Gastrocnemius medialis (tissue), 4 donors: ENCODE results near the gene KRT23. TPM values are rescaled to one million over a fixed set of nuclear protein-coding genes. Genes with fewer than 3 reads are reported as not detected.
"Not testable (repeated sequence)": the region's sequence is repeated elsewhere in the genome, so short reads cannot be mapped to it uniquely, and the experiment has no call there.

ENCODE experiments used
- ATAC-seq, 2 donors: fragments of 150-250 bp; one replicate each; pipeline ENCODE4 v1.9.1; 2016
- DNase-seq, 2 donors: peaks; one replicate each; pipeline ENCODE4 v3.0.0-alpha.2; 2019
- H3K27ac ChIP-seq, 4 donors: fragments of 200-600 bp; sonication (generic); 1 replicate in 1 of 4; 2 replicates in 3 of 4; pipeline ENCODE4 v1.5.1; 2016 to 2018; ENCODE audit warnings: mild to moderate bottlenecking in 2 of 4, moderate library complexity in 1 of 4
- H3K27me3 ChIP-seq, 3 donors: fragments of 200-600 bp; sonication (generic) in 2 of 3; 1 replicate in 1 of 3; 2 replicates in 2 of 3; pipeline versions ENCODE4 v1.5.1 to v1.6.0; 2016 to 2019; ENCODE audit warnings: mild to moderate bottlenecking in 1 of 3, moderate library complexity in 1 of 3
- H3K36me3 ChIP-seq, 2 donors: fragments of 200-600 bp; sonication (generic) in 1 of 2; one replicate each; pipeline ENCODE4 v1.5.1; 2017 to 2018
- H3K4me1 ChIP-seq, 2 donors: fragments of 200-600 bp; sonication (generic) in 1 of 2; one replicate each; pipeline ENCODE4 v1.5.1; 2016 to 2017; ENCODE audit warnings: mild to moderate bottlenecking in 2 of 2
- H3K4me3 ChIP-seq, 4 donors: fragments of 200-600 bp; sonication (generic) in 3 of 4; 1 replicate in 1 of 4; 2 replicates in 3 of 4; pipeline ENCODE4 v1.5.1; 2016 to 2019; ENCODE audit warnings: mild to moderate bottlenecking in 2 of 4
- H3K9me3 ChIP-seq, 3 donors: fragments of 200-600 bp; sonication (generic) in 2 of 3; 1 replicate in 1 of 3; 2 replicates in 2 of 3; pipeline ENCODE4 v1.5.1; 2016 to 2019
- CTCF ChIP-seq, 5 experiments: fragments of 450-650 bp in 3 of 5; fragments of 200-600 bp in 2 of 5; sonication (generic) in 2 of 5; IDR thresholded peaks in 4 of 5; conservative IDR thresholded peaks in 1 of 5; 1 replicate in 4 of 5; 2 replicates in 1 of 5; pipeline ENCODE4 v1.5.1; 2016 to 2019; ENCODE audit warnings: antibody characterized with exemption in 5 of 5, mild to moderate bottlenecking in 3 of 5, moderate library complexity in 3 of 5
- POLR2A ChIP-seq, 2 donors: fragments of 450-650 bp; IDR thresholded peaks; one replicate each; pipeline ENCODE4 v1.6.1; 2017; ENCODE audit warnings: antibody characterized with exemption in 2 of 2, mild to moderate bottlenecking in 2 of 2, moderate library complexity in 2 of 2
- in situ Hi-C, 4 donors: fragments of 200-750 bp; cut with MboI; loops; one replicate each; pipeline versions ENCODE4 v1.15.0 to v1.8.0; 2017; ENCODE audit warnings: low sequenced_read_pairs in 4 of 4
- intact Hi-C: fragments of 100-400 bp; cut with DNase I; formaldehyde crosslinking; loops from one replicate; pipeline ENCODE4 v1.15.1; 2023; ENCODE audit warnings: low total_unique reads
- total RNA-seq, 4 donors: library from RNA; depleted of rRNA; stranded (reverse); fragments of >200 nt; gene quantifications; one replicate each; pipeline versions ENCODE4 v1.1.0 to v1.2.3, GENCODE V29; 2016

Gene KRT23
- total RNA-seq, 4 donors from 2014 or later = 0.42 TPM; not detected in 3

GRCh38 chr17:40922239-40922638 is 15.2 kb downstream of the KRT23 start:
- Histone ChIP-seq H3K9me3 (no peaks in the 10 kb centered on the region), H3K27me3 (no peaks in the 10 kb centered on the region), H3K4me1 (no peaks in the 10 kb centered on the region), H3K27ac (no peak overlapping the region), H3K36me3 (no peaks in the 10 kb centered on the region), H3K4me3 (no peak overlapping the region)
- in situ Hi-C loops = loop anchor here in 1 of 4 donors (25.0 kb wide), 2 partner anchors 390 to 565 kb away; partner anchors contain the start of genes KRT35, KRT36, KRTAP16-1 and KRTAP17-1
- intact Hi-C loops = no loop called here
- ATAC-seq (peak in 1 of 2 donors; percentile 51), DNase-seq (peak; percentile 11 to 29)
- no peak for TF ChIP-seq CTCF (IDR thresholded peaks at IDR 0.05 in 4 of 5, conservative IDR thresholded peaks at IDR 0.05 in 1 of 5)
- no peak for TF ChIP-seq POLR2A (IDR thresholded peaks at IDR 0.05)

- TF ChIP-seq CTCF (IDR thresholded peaks at IDR 0.05 in 4 of 5, conservative IDR thresholded peaks at IDR 0.05 in 1 of 5) (no peak), POLR2A (IDR thresholded peaks at IDR 0.05) (no peak)
- Histone ChIP-seq H3K27ac (no peak overlapping the region), H3K4me3 (no peak overlapping the region), H3K9me3 (no peaks in the 10 kb centered on the region), H3K4me1 (no peaks in the 10 kb centered on the region), H3K36me3 (no peaks in the 10 kb centered on the region), H3K27me3 (no peaks in the 10 kb centered on the region)
- intact Hi-C loops = no loop called here
- DNase-seq (no peak), ATAC-seq (no peak)
- in situ Hi-C loops = loop anchor here in 1 of 4 donors (25.0 kb wide), 2 partner anchors 391 to 566 kb away; partner anchors contain the start of genes KRT35, KRT36, KRTAP16-1 and KRTAP17-1
These were observed 16.4 kb downstream of the KRT23 start for GRCh38 chr17:40921026-40921425.

DNA sequence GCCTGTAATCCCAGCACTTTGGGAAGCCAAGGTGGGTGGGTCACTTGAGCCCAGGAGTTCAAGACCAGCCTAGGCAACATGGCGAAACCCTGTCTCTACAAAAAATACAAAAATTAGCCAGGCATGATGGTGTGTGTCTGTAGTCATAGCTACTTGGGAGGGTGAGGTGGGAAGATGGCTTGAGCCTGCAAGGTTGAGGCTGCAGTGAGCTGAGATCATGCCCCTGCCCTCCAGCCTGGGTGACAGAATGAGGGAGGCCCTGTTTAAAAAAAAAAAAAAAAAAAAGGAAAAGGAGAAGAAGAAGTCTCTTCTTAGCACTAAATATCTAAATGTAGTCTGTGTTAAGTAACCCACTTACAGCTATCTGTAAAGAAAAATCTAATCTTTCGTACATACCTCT is 20.3 kb downstream of the KRT23 start:
- intact Hi-C loops, H3K4me3 ChIP-seq, H3K4me1 ChIP-seq, H3K36me3 ChIP-seq, DNase-seq, H3K27ac ChIP-seq, H3K27me3 ChIP-seq, ATAC-seq, H3K9me3 ChIP-seq: not testable (repeated sequence)
- in situ Hi-C loops = loop anchor here in 1 of 4 donors (25.0 kb wide), 2 partner anchors 395 to 570 kb away; partner anchors contain the start of genes KRT35, KRT36, KRTAP16-1 and KRTAP17-1

DNA sequence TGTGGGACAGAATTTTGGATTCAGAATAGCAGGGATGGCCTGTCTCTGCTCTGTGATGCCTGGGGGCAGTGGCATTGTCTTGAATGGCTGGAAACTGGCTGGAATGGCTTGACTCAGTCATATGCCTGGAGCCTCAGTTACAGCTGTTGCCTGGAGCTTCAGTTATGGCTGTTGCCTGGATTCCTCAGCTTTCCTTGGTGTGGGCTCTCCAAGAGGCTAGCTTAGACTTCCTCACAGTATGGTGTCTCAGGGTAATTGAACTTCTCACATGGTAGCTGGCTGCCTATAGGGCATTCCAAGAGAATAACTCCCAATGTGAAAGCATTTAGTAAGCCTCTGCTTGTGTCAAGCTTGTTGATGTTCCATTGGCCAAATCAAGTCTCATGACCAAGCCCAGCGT is 21.1 kb downstream of the KRT23 start:
- Histone ChIP-seq H3K27ac (no peak overlapping the region), H3K9me3 (no peaks in the 10 kb centered on the region), H3K27me3 (no peaks in the 10 kb centered on the region), H3K4me3 (no peak overlapping the region), H3K4me1 (no peaks in the 10 kb centered on the region), H3K36me3 (no peaks in the 10 kb centered on the region)
- in situ Hi-C loops (loop anchor here in 1 of 4 donors (25.0 kb wide), 2 partner anchors 396 to 571 kb away; partner anchors contain the start of genes KRT35, KRT36, KRTAP16-1 and KRTAP17-1), intact Hi-C loops (no loop called here)
- TF ChIP-seq CTCF (IDR thresholded peaks at IDR 0.05 in 4 of 5, conservative IDR thresholded peaks at IDR 0.05 in 1 of 5) = no peak
- no peak for TF ChIP-seq POLR2A (IDR thresholded peaks at IDR 0.05)
- no peak for DNase-seq
- ATAC-seq = no peak

- no peak for TF ChIP-seq POLR2A (IDR thresholded peaks at IDR 0.05)
- TF ChIP-seq CTCF (IDR thresholded peaks at IDR 0.05 in 4 of 5, conservative IDR thresholded peaks at IDR 0.05 in 1 of 5) = no peak
- in situ Hi-C loops = loop anchor here in 1 of 4 donors (25.0 kb wide), 2 partner anchors 397 to 572 kb away; partner anchors contain the start of genes KRT35, KRT36, KRTAP16-1 and KRTAP17-1
- H3K36me3 ChIP-seq = no peaks in the 10 kb centered on the region
These were observed 21.7 kb downstream of the KRT23 start for GRCh38 chr17:40915721-40916256.

More at GRCh38 chr17:40915721-40916256, 21.7 kb downstream of the KRT23 start:
- H3K4me3 ChIP-seq = no peak overlapping the region
- H3K4me1 ChIP-seq = peaks cover 2% of the 10 kb centered on the region in 2 donors
- no peak for DNase-seq
- no peaks in the 10 kb centered on the region for H3K27me3 ChIP-seq
- intact Hi-C loops = no loop called here
- no peaks in the 10 kb centered on the region for H3K9me3 ChIP-seq
- no peak overlapping the region for H3K27ac ChIP-seq
- ATAC-seq = no peak
